Mesothelial cell of epicardium (in vitro differentiated cells): ENCODE results near the gene DIAPH3. TPM values are rescaled to one million over a fixed set of nuclear protein-coding genes. Genes with fewer than 3 reads are reported as not detected.

Experiments
- DNase-seq, 2 experiments: peaks; one replicate each; pipeline ENCODE4 v3.0.0; 2021; ENCODE audit warnings: low spot score in 2 of 2; ENCODE audit not compliant: unreplicated experiment in 2 of 2
- H3K27ac Mint-ChIP-seq: 2 replicates; pipeline ENCODE4 v1.8.0; 2021; ENCODE audit warnings: mixed read lengths
- H3K27me3 Mint-ChIP-seq: 2 replicates; pipeline ENCODE4 v1.8.0; 2021; ENCODE audit warnings: low read depth, mixed read lengths
- H3K36me3 Mint-ChIP-seq: 2 replicates; pipeline ENCODE4 v1.8.0; 2021; ENCODE audit warnings: mixed read lengths
- H3K4me1 Mint-ChIP-seq: 2 replicates; pipeline ENCODE4 v1.8.0; 2021; ENCODE audit warnings: mixed read lengths
- H3K4me3 Mint-ChIP-seq: 2 replicates; pipeline ENCODE4 v1.8.0; 2021; ENCODE audit warnings: mild to moderate bottlenecking, moderate library complexity, mixed read lengths
- H3K9me3 Mint-ChIP-seq: 2 replicates; pipeline ENCODE4 v1.8.0; 2021; ENCODE audit warnings: mixed read lengths
- CTCF ChIP-seq: fragments of 200-600 bp; sonication (generic); IDR thresholded peaks from one replicate; pipeline ENCODE4 v1.5.0; 2021; ENCODE audit warnings: antibody characterized with exemption; ENCODE audit not compliant: unreplicated experiment
- total RNA-seq: library from RNA; stranded (reverse); gene quantifications from 3 replicates; pipeline ENCODE4 v1.2.1, GENCODE V29; 2021

Gene DIAPH3
- total RNA-seq, 1 donor from 2014 or later = 16.8 TPM

- TF ChIP-seq CTCF = no peak
- H3K27me3 Mint-ChIP-seq = no peaks in the 10 kb centered on the region
- H3K27ac Mint-ChIP-seq = no peak overlapping the region
- H3K4me1 Mint-ChIP-seq = peaks cover 24% of the 10 kb centered on the region
- H3K9me3 Mint-ChIP-seq = peaks cover 20% of the 10 kb centered on the region
- H3K36me3 Mint-ChIP-seq = peaks cover 11% of the 10 kb centered on the region
- no peak for DNase-seq
- H3K4me3 Mint-ChIP-seq = no peak overlapping the region
Observed at GRCh38 chr13:59883885-59884284, 279.8 kb downstream of the DIAPH3 start.

GRCh38 chr13:59880468-59880867 lies 283.3 kb downstream of the DIAPH3 start:
- no peaks in the 10 kb centered on the region for H3K27me3 Mint-ChIP-seq
- no peak overlapping the region for H3K27ac Mint-ChIP-seq
- no peaks in the 10 kb centered on the region for H3K9me3 Mint-ChIP-seq
- no peak for DNase-seq
- H3K4me3 Mint-ChIP-seq = no peak overlapping the region
- peaks cover 52% of the 10 kb centered on the region for H3K4me1 Mint-ChIP-seq
- no peaks in the 10 kb centered on the region for H3K36me3 Mint-ChIP-seq
- no peak for TF ChIP-seq CTCF

- H3K4me3 Mint-ChIP-seq = peak overlapping the region; percentile 37
- H3K9me3 Mint-ChIP-seq = no peaks in the 10 kb centered on the region
- no peak for TF ChIP-seq CTCF
- peak overlapping the region; percentile 75 for H3K27ac Mint-ChIP-seq
- no peaks in the 10 kb centered on the region for H3K27me3 Mint-ChIP-seq
- peaks cover 2% of the 10 kb centered on the region for H3K36me3 Mint-ChIP-seq
- H3K4me1 Mint-ChIP-seq = peaks cover 53% of the 10 kb centered on the region
- DNase-seq = no peak
Observed at GRCh38 chr13:59879281-59879680, 284.4 kb downstream of the DIAPH3 start.

- peak overlapping the region; percentile 52 for H3K27ac Mint-ChIP-seq
- no peaks in the 10 kb centered on the region for H3K27me3 Mint-ChIP-seq
- no peaks in the 10 kb centered on the region for H3K9me3 Mint-ChIP-seq
- peak overlapping the region; percentile 1 for H3K4me3 Mint-ChIP-seq
- TF ChIP-seq CTCF = no peak
- DNase-seq = no peak
- H3K4me1 Mint-ChIP-seq = peaks cover 57% of the 10 kb centered on the region
- H3K36me3 Mint-ChIP-seq = peaks cover 3% of the 10 kb centered on the region
Observed at GRCh38 chr13:59877933-59878332, 285.8 kb downstream of the DIAPH3 start.

- no peaks in the 10 kb centered on the region for H3K27me3 Mint-ChIP-seq
- peaks cover 7% of the 10 kb centered on the region for H3K36me3 Mint-ChIP-seq
- peaks cover 47% of the 10 kb centered on the region for H3K4me1 Mint-ChIP-seq
- H3K4me3 Mint-ChIP-seq = no peak overlapping the region
- H3K27ac Mint-ChIP-seq = peak overlapping the region; percentile 68
- peaks cover 9% of the 10 kb centered on the region for H3K9me3 Mint-ChIP-seq
- TF ChIP-seq CTCF = no peak
- DNase-seq = no peak
Observed at GRCh38 chr13:59874973-59875372, 288.8 kb downstream of the DIAPH3 start.

GRCh38 chr13:59873856-59874255 lies 289.9 kb downstream of the DIAPH3 start:
- no peak for DNase-seq
- Mint-ChIP-seq H3K9me3 (peaks cover 9% of the 10 kb centered on the region), H3K27me3 (no peaks in the 10 kb centered on the region), H3K4me1 (peaks cover 43% of the 10 kb centered on the region), H3K27ac (no peak overlapping the region), H3K4me3 (no peak overlapping the region), H3K36me3 (peaks cover 7% of the 10 kb centered on the region)
- no peak for TF ChIP-seq CTCF
